ENCODE results near the gene CPVL.

DNA sequence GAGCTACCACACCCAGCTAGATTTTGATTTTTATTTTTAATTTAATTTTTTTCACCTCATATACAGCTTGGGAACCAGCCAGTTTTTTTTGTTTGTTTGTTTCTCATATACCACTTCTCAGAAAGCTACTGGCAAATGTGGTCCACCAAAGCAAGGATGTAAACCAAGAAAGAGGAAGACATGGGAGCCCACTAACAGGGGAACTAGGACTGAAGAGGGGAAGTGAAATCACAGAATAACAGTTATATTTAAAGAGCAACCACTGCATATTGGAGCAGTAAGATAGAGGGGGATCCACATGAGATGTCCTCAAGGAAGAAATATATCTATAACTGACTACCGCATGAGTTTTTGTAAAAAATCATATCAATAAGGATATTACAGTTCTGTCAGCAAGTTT, 10.5 kb downstream of the CPVL start:
- TF ChIP-seq, protein P1, sequence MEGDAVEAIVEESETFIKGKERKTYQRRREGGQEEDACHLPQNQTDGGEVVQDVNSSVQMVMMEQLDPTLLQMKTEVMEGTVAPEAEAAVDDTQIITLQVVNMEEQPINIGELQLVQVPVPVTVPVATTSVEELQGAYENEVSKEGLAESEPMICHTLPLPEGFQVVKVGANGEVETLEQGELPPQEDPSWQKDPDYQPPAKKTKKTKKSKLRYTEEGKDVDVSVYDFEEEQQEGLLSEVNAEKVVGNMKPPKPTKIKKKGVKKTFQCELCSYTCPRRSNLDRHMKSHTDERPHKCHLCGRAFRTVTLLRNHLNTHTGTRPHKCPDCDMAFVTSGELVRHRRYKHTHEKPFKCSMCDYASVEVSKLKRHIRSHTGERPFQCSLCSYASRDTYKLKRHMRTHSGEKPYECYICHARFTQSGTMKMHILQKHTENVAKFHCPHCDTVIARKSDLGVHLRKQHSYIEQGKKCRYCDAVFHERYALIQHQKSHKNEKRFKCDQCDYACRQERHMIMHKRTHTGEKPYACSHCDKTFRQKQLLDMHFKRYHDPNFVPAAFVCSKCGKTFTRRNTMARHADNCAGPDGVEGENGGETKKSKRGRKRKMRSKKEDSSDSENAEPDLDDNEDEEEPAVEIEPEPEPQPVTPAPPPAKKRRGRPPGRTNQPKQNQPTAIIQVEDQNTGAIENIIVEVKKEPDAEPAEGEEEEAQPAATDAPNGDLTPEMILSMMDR (IDR thresholded peaks at IDR 0.05), result no peak
- no peak for TF ChIP-seq POLR2A (IDR thresholded peaks at IDR 0.05)

Data from body of pancreas (tissue), 4 donors.